MCF 10A (cell line): Measurements from ENCODE around the gene IGDCC3. TPM values are rescaled to one million over a fixed set of nuclear protein-coding genes. Genes with fewer than 3 reads are reported as not detected.

ENCODE experiments used
- BruUV-seq: library from RNA; stranded (reverse); fragments of 400-500 nt; replicated peaks from 2 replicates; lab custom pipeline; 2021; lab: Mats Ljungman, UMichigan
- CTCF ChIA-PET: fragments of 300-600 bp; sonication (Branson Sonifier 250); formaldehyde crosslinking; extraction: SDS; loops from one replicate; lab custom pipeline; 2021; ENCODE audit warnings: antibody characterized with exemption, inconsistent platforms; lab: Yijun Ruan, JAX
- POLR2A ChIA-PET: fragments of 300-600, 350-650 bp; sonication (Branson Sonifier 250); formaldehyde crosslinking; extraction: SDS; loops from one replicate; lab custom pipeline; 2020; ENCODE audit warnings: antibody characterized with exemption, inconsistent platforms; lab: Yijun Ruan, JAX
- DNase-seq: peaks from one replicate; pipeline ENCODE4 v3.0.0-alpha.2; 2018; ENCODE audit not compliant: unreplicated experiment
- H3K27ac Mint-ChIP-seq: one replicate; pipeline ENCODE4 v1.8.0; 2022; ENCODE audit warnings: mild to moderate bottlenecking, low read depth, mixed read lengths; ENCODE audit not compliant: unreplicated experiment
- H3K27me3 Mint-ChIP-seq: one replicate; pipeline ENCODE4 v1.8.0; 2022; ENCODE audit warnings: mixed read lengths; ENCODE audit not compliant: insufficient read depth, unreplicated experiment
- H3K36me3 Mint-ChIP-seq: one replicate; pipeline ENCODE4 v1.8.0; 2022; ENCODE audit warnings: mild to moderate bottlenecking, moderate library complexity, mixed read lengths; ENCODE audit not compliant: insufficient read depth, unreplicated experiment
- H3K4me1 Mint-ChIP-seq: one replicate; pipeline ENCODE4 v1.8.0; 2022; ENCODE audit warnings: mixed read lengths; ENCODE audit not compliant: insufficient read depth, unreplicated experiment
- H3K4me3 Mint-ChIP-seq: one replicate; pipeline ENCODE4 v1.8.0; 2022; ENCODE audit warnings: mild to moderate bottlenecking, moderate library complexity, mixed read lengths; ENCODE audit not compliant: unreplicated experiment
- H3K9me3 Mint-ChIP-seq: one replicate; pipeline ENCODE4 v1.8.0; 2022; ENCODE audit warnings: mixed read lengths; ENCODE audit not compliant: unreplicated experiment
- intact Hi-C: fragments of 100-400 bp; cut with micrococcal nuclease; formaldehyde crosslinking; loops from 2 replicates; pipeline ENCODE4 v1.14.1; 2022
- total RNA-seq: library from RNA; stranded (reverse); gene quantifications from 2 replicates; pipeline ENCODE4 v1.2.3, GENCODE V29; 2022
- TF ChIP-seq, protein P1 (sequence below): fragments of 200-600 bp; IDR thresholded peaks from one replicate; pipeline ENCODE4 v1.8.0; 2022; ENCODE audit warnings: antibody characterized with exemption, mild to moderate bottlenecking; ENCODE audit not compliant: unreplicated experiment

The IGDCC3 gene
- total RNA-seq, 1 experiment from 2014 or later, result not detected

DNA sequence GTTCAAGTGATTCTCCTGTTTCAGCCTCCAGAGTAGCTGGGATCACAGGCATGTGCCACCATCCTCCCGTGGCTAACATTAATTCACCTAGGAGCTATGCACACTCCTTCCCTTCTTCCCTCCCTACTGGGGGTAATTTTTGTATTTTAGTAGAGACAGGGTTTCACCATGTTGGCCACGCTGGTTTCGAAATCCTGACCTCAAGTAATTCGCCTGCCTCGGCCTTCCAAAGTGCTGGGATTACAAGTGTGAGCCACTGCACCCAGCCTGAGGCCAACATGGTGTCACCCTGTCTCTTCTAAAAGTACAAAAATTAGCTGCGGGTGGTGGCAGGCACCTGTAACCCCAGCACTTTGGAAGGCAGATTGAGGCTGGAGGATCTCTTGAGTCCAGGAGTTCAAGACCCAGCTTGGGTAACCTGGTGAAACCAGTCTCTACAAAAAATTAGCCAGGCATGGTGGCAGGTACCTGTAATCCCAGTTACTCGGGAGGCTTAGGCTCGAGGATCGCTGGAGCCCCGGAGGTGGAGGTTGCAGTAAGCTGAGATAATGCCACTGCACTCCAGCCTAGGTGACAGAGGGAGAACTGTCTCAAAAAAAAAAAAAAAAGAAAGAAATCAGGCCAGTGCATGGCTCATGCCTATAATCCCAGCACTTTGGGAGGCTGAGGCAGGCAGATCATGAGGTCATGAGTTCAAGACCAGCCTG, 67.2 kb downstream of the IGDCC3 start:
- Mint-ChIP-seq H3K4me3 (no peak overlapping the region), H3K9me3 (no peaks in the 10 kb centered on the region), H3K27me3 (peaks cover 8% of the 10 kb centered on the region), H3K27ac (no peak overlapping the region), H3K4me1 (no peaks in the 10 kb centered on the region), H3K36me3 (peaks cover 8% of the 10 kb centered on the region)
- ChIA-PET CTCF (interaction anchor here (0.6 to 1.8 kb wide), 5 partner anchors 9 to 475 kb away, joined by 3 to 5 read pairs (median 5); no protein-coding TSS in a partner anchor), POLR2A (interaction anchor here (0.7 to 0.9 kb wide), 2 partner anchors 25 to 42 kb away, joined by 3 read pairs; no protein-coding TSS in a partner anchor)
- TF ChIP-seq, protein P1, sequence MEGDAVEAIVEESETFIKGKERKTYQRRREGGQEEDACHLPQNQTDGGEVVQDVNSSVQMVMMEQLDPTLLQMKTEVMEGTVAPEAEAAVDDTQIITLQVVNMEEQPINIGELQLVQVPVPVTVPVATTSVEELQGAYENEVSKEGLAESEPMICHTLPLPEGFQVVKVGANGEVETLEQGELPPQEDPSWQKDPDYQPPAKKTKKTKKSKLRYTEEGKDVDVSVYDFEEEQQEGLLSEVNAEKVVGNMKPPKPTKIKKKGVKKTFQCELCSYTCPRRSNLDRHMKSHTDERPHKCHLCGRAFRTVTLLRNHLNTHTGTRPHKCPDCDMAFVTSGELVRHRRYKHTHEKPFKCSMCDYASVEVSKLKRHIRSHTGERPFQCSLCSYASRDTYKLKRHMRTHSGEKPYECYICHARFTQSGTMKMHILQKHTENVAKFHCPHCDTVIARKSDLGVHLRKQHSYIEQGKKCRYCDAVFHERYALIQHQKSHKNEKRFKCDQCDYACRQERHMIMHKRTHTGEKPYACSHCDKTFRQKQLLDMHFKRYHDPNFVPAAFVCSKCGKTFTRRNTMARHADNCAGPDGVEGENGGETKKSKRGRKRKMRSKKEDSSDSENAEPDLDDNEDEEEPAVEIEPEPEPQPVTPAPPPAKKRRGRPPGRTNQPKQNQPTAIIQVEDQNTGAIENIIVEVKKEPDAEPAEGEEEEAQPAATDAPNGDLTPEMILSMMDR, result no peak
- peak; percentile 47 for DNase-seq
- intact Hi-C loops, result no loop called here
- BruUV-seq, result no TSS peak

DNA sequence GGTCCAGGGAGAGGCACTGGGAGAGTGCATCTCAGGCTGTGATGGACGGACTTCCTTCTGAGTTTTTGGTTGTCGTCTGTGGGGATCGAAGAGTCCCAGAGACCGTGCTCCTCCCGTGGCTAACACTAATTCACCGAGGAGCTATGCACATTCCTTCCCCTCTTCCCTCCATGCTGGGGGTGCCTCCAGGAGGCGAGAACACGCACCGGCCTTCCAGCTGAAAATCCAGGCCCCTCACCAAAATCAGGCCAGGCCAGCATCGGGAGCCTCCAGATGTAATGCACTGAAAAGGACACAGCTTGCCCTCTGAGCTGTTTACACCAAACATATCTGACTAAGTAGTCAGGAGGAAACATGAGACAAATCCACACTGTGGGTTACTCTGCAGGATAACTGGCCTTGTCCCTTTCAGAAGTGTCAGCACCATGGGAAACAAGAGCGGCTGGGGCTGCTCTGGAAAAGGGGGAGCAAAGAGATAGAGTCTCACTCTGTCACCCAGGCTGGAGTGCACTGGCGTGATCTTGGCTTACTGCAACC, 67.9 kb downstream of the IGDCC3 start:
- peaks cover 1% of the 10 kb centered on the region for H3K27me3 Mint-ChIP-seq
- DNase-seq, result no peak
- no peak overlapping the region for H3K27ac Mint-ChIP-seq
- no peaks in the 10 kb centered on the region for H3K4me1 Mint-ChIP-seq
- BruUV-seq, result no TSS peak
- POLR2A ChIA-PET, result interaction anchor here (0.6 to 0.9 kb wide), 3 partner anchors 24 to 60 kb away, joined by 3 read pairs; no protein-coding TSS in a partner anchor
- intact Hi-C loops, result no loop called here
- TF ChIP-seq, protein P1, result no peak
- CTCF ChIA-PET, result interaction anchor here (0.6 to 1.8 kb wide), 4 partner anchors 9 to 103 kb away, joined by 3 to 5 read pairs (median 5); no protein-coding TSS in a partner anchor
- no peaks in the 10 kb centered on the region for H3K9me3 Mint-ChIP-seq
- H3K4me3 Mint-ChIP-seq, result no peak overlapping the region
- H3K36me3 Mint-ChIP-seq, result peaks cover 14% of the 10 kb centered on the region

DNA sequence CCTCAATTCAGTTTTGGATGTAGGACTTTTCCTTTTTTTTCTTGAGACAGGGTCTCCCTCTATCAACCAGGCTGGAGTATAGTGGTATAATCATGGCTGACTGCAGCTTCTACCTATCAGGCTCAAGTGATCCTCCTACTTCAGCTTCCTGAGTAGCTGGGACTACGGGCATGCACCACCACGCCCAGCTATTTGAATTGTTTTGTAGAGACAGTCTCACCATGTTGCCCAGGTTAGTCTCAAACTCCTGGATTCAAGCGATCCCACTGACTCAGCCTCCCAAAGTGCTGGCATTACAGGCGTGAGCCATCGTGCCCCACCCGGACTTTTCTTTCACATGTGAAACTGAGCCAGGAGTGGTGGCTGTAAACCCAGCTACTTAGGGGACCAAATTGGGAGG, 69.8 kb downstream of the IGDCC3 start:
- ChIA-PET POLR2A (interaction anchor here (0.8 kb wide), 1 partner anchor 326 kb away, joined by 3 read pairs; no protein-coding TSS in a partner anchor), CTCF (interaction anchor here (0.7 to 2.0 kb wide), 6 partner anchors 11 to 1221 kb away, joined by 3 to 6 read pairs (median 4); no protein-coding TSS in a partner anchor)
- intact Hi-C loops, result no loop called here
- Mint-ChIP-seq H3K27me3 (no peaks in the 10 kb centered on the region), H3K4me3 (no peak overlapping the region), H3K9me3 (no peaks in the 10 kb centered on the region), H3K4me1 (no peaks in the 10 kb centered on the region), H3K36me3 (peaks cover 27% of the 10 kb centered on the region), H3K27ac (no peak overlapping the region)
- TF ChIP-seq, protein P1, result no peak
- DNase-seq, result no peak
- BruUV-seq, result no TSS peak

DNA sequence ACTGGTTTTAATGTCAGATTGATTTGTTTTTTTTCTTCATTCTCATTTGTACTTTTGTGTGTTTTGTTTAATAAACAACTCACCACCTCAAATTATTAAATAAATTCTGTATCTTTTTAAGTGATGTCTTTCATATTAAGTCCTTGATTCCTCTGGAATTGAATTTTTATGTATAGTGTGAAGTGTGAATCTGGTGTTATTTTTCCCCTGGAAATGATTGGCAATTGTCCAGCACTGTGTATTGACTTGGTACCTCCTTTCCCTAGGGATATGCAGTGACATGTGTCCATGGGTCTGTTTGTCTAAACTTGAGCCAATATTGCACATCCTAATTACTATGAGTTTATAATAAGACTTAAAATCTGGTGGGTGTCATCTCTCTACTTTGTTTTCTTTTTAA, 71.3 kb downstream of the IGDCC3 start:
- Mint-ChIP-seq H3K27me3 (no peaks in the 10 kb centered on the region), H3K27ac (no peak overlapping the region), H3K9me3 (no peaks in the 10 kb centered on the region), H3K4me3 (peak overlapping the region; percentile 33), H3K4me1 (no peaks in the 10 kb centered on the region), H3K36me3 (peaks cover 27% of the 10 kb centered on the region)
- TF ChIP-seq, protein P1, result no peak
- intact Hi-C loops, result no loop called here
- BruUV-seq, result no TSS peak
- POLR2A ChIA-PET, result interaction anchor here (1.1 to 3.8 kb wide), 4 partner anchors 9 to 121 kb away, joined by 3 to 52 read pairs (median 6); partner anchors contain the start of genes CLPX and PARP16
- CTCF ChIA-PET, result interaction anchor here (0.9 to 1.8 kb wide), 2 partner anchors 9 to 273 kb away, joined by 3 to 7 read pairs; no protein-coding TSS in a partner anchor
- DNase-seq, result no peak
